IgD-negative memory B cell (primary cell): ENCODE data around the gene ACSF3. TPM values are rescaled to one million over a fixed set of nuclear protein-coding genes. Genes with fewer than 3 reads are reported as not detected.

ENCODE experiments used
- H3K27ac Mint-ChIP-seq, 3 donors: one replicate each; pipeline ENCODE4 v1.8.0; 2020 to 2022; ENCODE audit warnings: mild to moderate bottlenecking in 3 of 3, mixed read lengths in 3 of 3, moderate library complexity in 1 of 3
- H3K27me3 Mint-ChIP-seq: one replicate; pipeline ENCODE4 v1.8.0; 2021; ENCODE audit warnings: mixed read lengths
- H3K36me3 Mint-ChIP-seq: one replicate; pipeline ENCODE4 v1.8.0; 2020; ENCODE audit warnings: mild to moderate bottlenecking, mixed read lengths
- H3K4me1 Mint-ChIP-seq, 3 donors: one replicate each; pipeline ENCODE4 v1.8.0; 2020 to 2022; ENCODE audit warnings: mixed read lengths in 3 of 3, mild to moderate bottlenecking in 1 of 3
- H3K4me3 Mint-ChIP-seq, 4 donors: one replicate each; pipeline ENCODE4 v1.8.0; 2020 to 2022; ENCODE audit warnings: mild to moderate bottlenecking in 4 of 4, mixed read lengths in 4 of 4, moderate library complexity in 3 of 4
- H3K9me3 Mint-ChIP-seq, 3 donors: one replicate each; pipeline ENCODE4 v1.8.0; 2020 to 2021; ENCODE audit warnings: mixed read lengths in 3 of 3, mild to moderate bottlenecking in 1 of 3
- polyA plus RNA-seq: library from polyadenylated mRNA; unstranded; fragments of 300-500 nt; fragmentation: Illumina TruSeq; gene quantifications from one replicate; pipeline ENCODE4 v1.2.3, GENCODE V29; 2021

ACSF3 gene
- polyA plus RNA-seq, 1 donor from 2014 or later: 53.9 TPM

- Mint-ChIP-seq H3K27ac (peak overlapping the region in 1 of 3 donors; percentile 7), H3K9me3 (no peaks in the 10 kb centered on the region), H3K4me3 (peak overlapping the region; percentile 17 to 90 (median 56)), H3K4me1 (peaks cover 0 to 2% (median 1%) of the 10 kb centered on the region in 3 donors), H3K27me3 (peaks cover 10% of the 10 kb centered on the region), H3K36me3 (peaks cover 2% of the 10 kb centered on the region)
These were observed 41.3 kb upstream of the ACSF3 start for GRCh38 chr16:89052191-89052889.

GRCh38 chr16:89052890-89053724, 40.5 kb upstream of the ACSF3 start:
- H3K4me3 Mint-ChIP-seq: peak overlapping the region; percentile 17 to 90 (median 56)
- H3K36me3 Mint-ChIP-seq: peaks cover 2% of the 10 kb centered on the region
- H3K4me1 Mint-ChIP-seq: peaks cover 0 to 2% (median 0%) of the 10 kb centered on the region in 3 donors
- no peak overlapping the region for H3K27ac Mint-ChIP-seq
- H3K9me3 Mint-ChIP-seq: no peaks in the 10 kb centered on the region
- peaks cover 10% of the 10 kb centered on the region for H3K27me3 Mint-ChIP-seq

GRCh38 chr16:89053725-89054029, 40.0 kb upstream of the ACSF3 start:
- Mint-ChIP-seq H3K4me1 (peaks cover 0 to 2% (median 0%) of the 10 kb centered on the region in 3 donors), H3K27ac (no peak overlapping the region)

GRCh38 chr16:89054261-89054661, 39.4 kb upstream of the ACSF3 start:
- peaks cover 0 to 2% (median 0%) of the 10 kb centered on the region in 3 donors for H3K4me1 Mint-ChIP-seq
- peak overlapping the region in 1 of 4 donors; percentile 43 for H3K4me3 Mint-ChIP-seq
- no peak overlapping the region for H3K27ac Mint-ChIP-seq
- no peaks in the 10 kb centered on the region for H3K9me3 Mint-ChIP-seq
- peaks cover 8% of the 10 kb centered on the region for H3K27me3 Mint-ChIP-seq
- no peaks in the 10 kb centered on the region for H3K36me3 Mint-ChIP-seq

More at GRCh38 chr16:89053725-89054029, 40.0 kb upstream of the ACSF3 start:
- no peaks in the 10 kb centered on the region for H3K9me3 Mint-ChIP-seq
- H3K36me3 Mint-ChIP-seq: peaks cover 2% of the 10 kb centered on the region
- H3K27me3 Mint-ChIP-seq: peaks cover 10% of the 10 kb centered on the region
- peak overlapping the region in 1 of 4 donors; percentile 45 for H3K4me3 Mint-ChIP-seq

GRCh38 chr16:89054714-89055113, 38.9 kb upstream of the ACSF3 start:
- Mint-ChIP-seq H3K27me3 (peaks cover 8% of the 10 kb centered on the region), H3K27ac (no peak overlapping the region), H3K36me3 (no peaks in the 10 kb centered on the region), H3K9me3 (no peaks in the 10 kb centered on the region), H3K4me3 (peak overlapping the region in 1 of 4 donors; percentile 17), H3K4me1 (peaks cover 0 to 2% (median 0%) of the 10 kb centered on the region in 3 donors)

- no peaks in the 10 kb centered on the region for H3K9me3 Mint-ChIP-seq
- no peaks in the 10 kb centered on the region for H3K36me3 Mint-ChIP-seq
- no peak overlapping the region for H3K27ac Mint-ChIP-seq
- no peak overlapping the region for H3K4me3 Mint-ChIP-seq
- peaks cover 4 to 7% (median 5%) of the 10 kb centered on the region in 3 donors for H3K4me1 Mint-ChIP-seq
- H3K27me3 Mint-ChIP-seq: peaks cover 8% of the 10 kb centered on the region
These were observed 38.3 kb upstream of the ACSF3 start for GRCh38 chr16:89055313-89055712.

GRCh38 chr16:89055894-89056555, 37.6 kb upstream of the ACSF3 start:
- no peak overlapping the region for H3K27ac Mint-ChIP-seq
- no peaks in the 10 kb centered on the region for H3K9me3 Mint-ChIP-seq
- H3K36me3 Mint-ChIP-seq: no peaks in the 10 kb centered on the region
- peaks cover 8% of the 10 kb centered on the region for H3K27me3 Mint-ChIP-seq
- H3K4me1 Mint-ChIP-seq: peaks cover 7 to 11% (median 8%) of the 10 kb centered on the region in 3 donors
- H3K4me3 Mint-ChIP-seq: no peak overlapping the region

GRCh38 chr16:89056592-89056991, 37.1 kb upstream of the ACSF3 start:
- H3K9me3 Mint-ChIP-seq: no peaks in the 10 kb centered on the region
- no peak overlapping the region for H3K27ac Mint-ChIP-seq
- H3K36me3 Mint-ChIP-seq: no peaks in the 10 kb centered on the region
- peaks cover 8% of the 10 kb centered on the region for H3K27me3 Mint-ChIP-seq
- no peak overlapping the region for H3K4me3 Mint-ChIP-seq
- peaks cover 10 to 12% (median 11%) of the 10 kb centered on the region in 3 donors for H3K4me1 Mint-ChIP-seq

- no peaks in the 10 kb centered on the region for H3K36me3 Mint-ChIP-seq
- H3K27ac Mint-ChIP-seq: peak overlapping the region in 1 of 3 donors; percentile 16
- no peaks in the 10 kb centered on the region for H3K9me3 Mint-ChIP-seq
- H3K4me1 Mint-ChIP-seq: peaks cover 13 to 16% (median 13%) of the 10 kb centered on the region in 3 donors
- H3K27me3 Mint-ChIP-seq: peaks cover 8% of the 10 kb centered on the region
- no peak overlapping the region for H3K4me3 Mint-ChIP-seq
These were observed 35.9 kb upstream of the ACSF3 start for GRCh38 chr16:89057738-89058137.

- no peak overlapping the region for H3K4me3 Mint-ChIP-seq
- H3K36me3 Mint-ChIP-seq: no peaks in the 10 kb centered on the region
- H3K4me1 Mint-ChIP-seq: peaks cover 13 to 17% (median 14%) of the 10 kb centered on the region in 3 donors
- no peaks in the 10 kb centered on the region for H3K9me3 Mint-ChIP-seq
- peaks cover 2% of the 10 kb centered on the region for H3K27me3 Mint-ChIP-seq
- H3K27ac Mint-ChIP-seq: no peak overlapping the region
These were observed 34.8 kb upstream of the ACSF3 start for GRCh38 chr16:89058812-89059211.

- peak overlapping the region; percentile 84 to 97 (median 90) for H3K27ac Mint-ChIP-seq
- H3K36me3 Mint-ChIP-seq: no peaks in the 10 kb centered on the region
- no peaks in the 10 kb centered on the region for H3K9me3 Mint-ChIP-seq
- peaks cover 15 to 22% (median 20%) of the 10 kb centered on the region in 3 donors for H3K4me1 Mint-ChIP-seq
- peak overlapping the region; percentile 17 to 88 (median 52) for H3K4me3 Mint-ChIP-seq
- H3K27me3 Mint-ChIP-seq: peaks cover 2% of the 10 kb centered on the region
These were observed 33.4 kb upstream of the ACSF3 start for GRCh38 chr16:89060207-89060794.

GRCh38 chr16:89061086-89061485, 32.6 kb upstream of the ACSF3 start:
- peaks cover 23 to 29% (median 27%) of the 10 kb centered on the region in 3 donors for H3K4me1 Mint-ChIP-seq
- H3K27me3 Mint-ChIP-seq: peaks cover under 1% of the 10 kb centered on the region
- H3K9me3 Mint-ChIP-seq: no peaks in the 10 kb centered on the region
- H3K27ac Mint-ChIP-seq: peak overlapping the region; percentile 87 to 93 (median 90)
- H3K36me3 Mint-ChIP-seq: no peaks in the 10 kb centered on the region
- peak overlapping the region in 3 of 4 donors; percentile 48 to 88 (median 54) for H3K4me3 Mint-ChIP-seq

GRCh38 chr16:89061590-89062380, 31.9 kb upstream of the ACSF3 start:
- H3K4me3 Mint-ChIP-seq: peak overlapping the region in 3 of 4 donors; percentile 48 to 85 (median 54)
- H3K27me3 Mint-ChIP-seq: no peaks in the 10 kb centered on the region
- H3K4me1 Mint-ChIP-seq: peaks cover 25 to 31% (median 27%) of the 10 kb centered on the region in 3 donors
- H3K36me3 Mint-ChIP-seq: no peaks in the 10 kb centered on the region
- H3K27ac Mint-ChIP-seq: peak overlapping the region; percentile 87 to 93 (median 90)
- H3K9me3 Mint-ChIP-seq: no peaks in the 10 kb centered on the region
